Loucy (cell line): ENCODE data around the gene NPPC.

Experiments used
- EZH2phosphoT487 ChIP-seq: fragments of 200-600 bp; IDR thresholded peaks from 2 replicates; pipeline ENCODE4 v1.6.1; 2018; ENCODE audit warnings: antibody characterized with exemption, mild to moderate bottlenecking, moderate library complexity, borderline replicate concordance
- TF ChIP-seq, protein P1 (sequence below): fragments of 200-600 bp; sonication (generic); conservative IDR thresholded peaks from 2 replicates; pipeline ENCODE4 v1.5.1; 2014; ENCODE audit warnings: mild to moderate bottlenecking, antibody characterized with exemption, low read length

DNA sequence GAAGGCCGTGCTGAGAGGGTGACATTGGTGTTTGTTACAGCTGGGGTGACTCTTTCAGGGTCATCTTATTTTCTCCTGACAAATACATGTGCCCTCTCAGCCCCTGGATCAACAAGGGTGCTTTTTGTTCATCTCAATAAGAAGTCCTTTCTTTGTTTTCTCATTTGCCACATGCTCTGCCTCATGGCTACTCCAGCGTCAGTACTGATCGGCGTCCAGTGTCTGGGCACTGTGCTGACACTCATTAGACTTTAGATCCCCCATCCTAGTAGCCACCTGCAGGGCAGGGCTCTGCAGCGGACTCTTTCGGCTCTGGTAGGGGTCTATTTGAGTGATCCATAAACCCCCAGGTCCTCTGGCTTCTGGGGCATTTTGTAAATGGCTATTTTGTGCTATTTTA lies 38.4 kb downstream of the NPPC start:
- TF ChIP-seq, protein P1, sequence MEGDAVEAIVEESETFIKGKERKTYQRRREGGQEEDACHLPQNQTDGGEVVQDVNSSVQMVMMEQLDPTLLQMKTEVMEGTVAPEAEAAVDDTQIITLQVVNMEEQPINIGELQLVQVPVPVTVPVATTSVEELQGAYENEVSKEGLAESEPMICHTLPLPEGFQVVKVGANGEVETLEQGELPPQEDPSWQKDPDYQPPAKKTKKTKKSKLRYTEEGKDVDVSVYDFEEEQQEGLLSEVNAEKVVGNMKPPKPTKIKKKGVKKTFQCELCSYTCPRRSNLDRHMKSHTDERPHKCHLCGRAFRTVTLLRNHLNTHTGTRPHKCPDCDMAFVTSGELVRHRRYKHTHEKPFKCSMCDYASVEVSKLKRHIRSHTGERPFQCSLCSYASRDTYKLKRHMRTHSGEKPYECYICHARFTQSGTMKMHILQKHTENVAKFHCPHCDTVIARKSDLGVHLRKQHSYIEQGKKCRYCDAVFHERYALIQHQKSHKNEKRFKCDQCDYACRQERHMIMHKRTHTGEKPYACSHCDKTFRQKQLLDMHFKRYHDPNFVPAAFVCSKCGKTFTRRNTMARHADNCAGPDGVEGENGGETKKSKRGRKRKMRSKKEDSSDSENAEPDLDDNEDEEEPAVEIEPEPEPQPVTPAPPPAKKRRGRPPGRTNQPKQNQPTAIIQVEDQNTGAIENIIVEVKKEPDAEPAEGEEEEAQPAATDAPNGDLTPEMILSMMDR, result no peak
- no peak for TF ChIP-seq EZH2phosphoT487
